ENCODE measurements around the gene SENP1.

SENP1 gene

GRCh38 chr12:48030173-48030650, 75.7 kb downstream of the SENP1 start:
- H3K27ac ChIP-seq = no peak overlapping the region
- TF ChIP-seq CTCF (IDR thresholded peaks at IDR 0.05) (no peak), ZFX (IDR thresholded peaks at IDR 0.05; ENCODE audit: borderline replicate concordance) (no peak)

- H3K27ac ChIP-seq = no peak overlapping the region
Observed at GRCh38 chr12:48029491-48030172, 76.2 kb downstream of the SENP1 start.

GRCh38 chr12:48028541-48029431, 77.1 kb downstream of the SENP1 start:
- no peak overlapping the region for H3K27ac ChIP-seq
- TF ChIP-seq CTCF (IDR thresholded peaks at IDR 0.05) (no peak), ZFX (IDR thresholded peaks at IDR 0.05; ENCODE audit: borderline replicate concordance) (no peak)

More at GRCh38 chr12:48029491-48030172, 76.2 kb downstream of the SENP1 start:
- TF ChIP-seq CTCF (IDR thresholded peaks at IDR 0.05) (no peak), ZFX (IDR thresholded peaks at IDR 0.05; ENCODE audit: borderline replicate concordance) (no peak)

- H3K27ac ChIP-seq = no peak overlapping the region
- TF ChIP-seq ZFX (IDR thresholded peaks at IDR 0.05; ENCODE audit: borderline replicate concordance) (no peak), CTCF (IDR thresholded peaks at IDR 0.05) (no peak)
Observed at GRCh38 chr12:48027183-48028002, 78.5 kb downstream of the SENP1 start.

- TF ChIP-seq CTCF (IDR thresholded peaks at IDR 0.05) (no peak), ZFX (IDR thresholded peaks at IDR 0.05; ENCODE audit: borderline replicate concordance) (no peak)
- H3K27ac ChIP-seq = no peak overlapping the region
Observed at GRCh38 chr12:48026060-48026827, 79.6 kb downstream of the SENP1 start.

- H3K27ac ChIP-seq = no peak overlapping the region
- TF ChIP-seq CTCF (IDR thresholded peaks at IDR 0.05) (no peak), ZFX (IDR thresholded peaks at IDR 0.05; ENCODE audit: borderline replicate concordance) (no peak)
Observed at GRCh38 chr12:48025281-48025680, 80.6 kb downstream of the SENP1 start.
